HG03575 (cell line): ENCODE data around the gene TBC1D19.
"Not testable (repeated sequence)": the region's sequence is repeated elsewhere in the genome, so short reads cannot be mapped to it uniquely, and the experiment has no call there.

ENCODE experiments used
- ATAC-seq: cut with Tn5 transposase; IDR thresholded peaks from one replicate; pipeline ENCODE4 v1.9.1; 2021; ENCODE audit not compliant: unreplicated experiment, insufficient number of reproducible peaks, low FRiP score; ENCODE audit errors: extremely low read depth

TBC1D19 gene

GRCh38 chr4:26594371-26594770 is 10.5 kb downstream of the TBC1D19 start:
- ATAC-seq = no peak

DNA sequence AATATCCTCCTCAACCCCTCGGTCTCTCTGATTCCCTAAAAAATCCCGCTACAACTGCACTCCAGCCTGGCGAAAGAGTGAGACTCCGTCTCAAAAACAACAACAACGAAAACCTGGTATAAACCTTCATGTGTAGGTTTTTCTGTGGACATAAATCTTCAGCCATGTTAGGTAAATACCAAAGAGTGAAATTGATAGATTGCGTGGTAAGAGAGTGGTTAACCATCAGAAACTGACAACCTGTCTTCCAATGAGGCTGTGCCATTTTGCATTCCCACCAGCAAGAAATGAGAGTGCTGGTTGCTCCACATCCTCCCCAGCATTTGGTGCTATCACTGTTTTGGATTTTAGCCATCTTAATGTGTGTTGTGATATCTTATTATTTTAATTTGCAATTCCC is 10.9 kb downstream of the TBC1D19 start:
- ATAC-seq = no peak

DNA sequence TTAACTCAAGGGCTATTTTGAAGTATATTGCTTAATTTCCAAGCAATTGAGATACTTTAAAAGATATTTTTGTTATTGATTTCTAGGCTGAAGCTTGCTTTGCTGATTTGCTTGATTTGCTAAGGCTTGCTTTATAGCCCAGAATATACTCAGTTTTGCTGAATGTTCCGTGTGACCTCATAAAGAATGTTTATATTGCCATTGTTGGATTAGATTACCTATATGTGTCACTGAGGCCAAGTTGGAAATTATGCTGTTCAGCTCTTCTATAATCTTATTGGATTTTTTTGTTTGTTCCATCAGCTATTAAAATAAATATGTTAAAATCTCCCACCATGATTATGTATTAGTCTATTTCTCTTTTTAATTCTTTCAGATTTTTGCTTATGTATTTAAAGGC is 13.0 kb downstream of the TBC1D19 start:
- ATAC-seq = no peak

DNA sequence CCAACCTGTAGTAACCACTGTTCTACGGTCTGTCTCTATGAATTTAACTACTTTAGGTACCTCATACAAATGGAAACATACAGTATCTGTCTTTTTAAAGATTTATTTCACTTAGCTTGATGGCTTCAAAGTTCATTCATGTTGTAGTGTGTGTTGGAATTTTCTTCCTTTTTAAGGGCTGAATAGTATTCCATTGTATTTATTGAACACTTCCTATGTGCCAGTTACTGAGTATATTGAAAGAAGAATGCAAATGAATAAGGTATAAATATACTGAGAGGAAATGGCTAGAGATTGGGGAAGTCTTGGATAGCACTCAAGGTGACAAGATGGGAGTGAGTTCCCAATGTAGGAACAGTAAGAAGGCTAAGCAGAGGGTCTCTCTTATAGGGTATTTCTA is 17.3 kb downstream of the TBC1D19 start:
- ATAC-seq = no peak

DNA sequence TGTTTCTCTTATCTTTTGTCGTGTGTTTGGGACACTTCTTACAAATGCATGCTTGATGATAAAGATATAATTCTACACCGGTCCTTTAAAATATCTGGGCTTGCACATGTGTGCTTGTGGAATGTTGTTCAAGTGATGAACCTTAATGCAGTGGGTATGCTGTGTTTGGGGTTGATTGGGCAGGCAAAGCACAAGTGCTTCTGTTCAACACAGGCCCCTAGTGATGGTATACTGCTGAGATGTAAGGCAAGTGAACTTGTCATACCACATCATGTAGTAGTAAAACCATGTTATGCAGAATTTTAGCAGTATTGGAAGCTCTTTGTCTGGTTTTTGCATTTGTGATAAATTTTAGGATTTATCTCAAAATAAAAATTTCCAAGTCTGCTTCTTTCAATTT is 23.9 kb downstream of the TBC1D19 start:
- ATAC-seq = no peak

- ATAC-seq = no peak
Measured at GRCh38 chr4:26609391-26609790, 25.5 kb downstream of the TBC1D19 start.

GRCh38 chr4:26609868-26610267 is 26.0 kb downstream of the TBC1D19 start:
- no peak for ATAC-seq

DNA sequence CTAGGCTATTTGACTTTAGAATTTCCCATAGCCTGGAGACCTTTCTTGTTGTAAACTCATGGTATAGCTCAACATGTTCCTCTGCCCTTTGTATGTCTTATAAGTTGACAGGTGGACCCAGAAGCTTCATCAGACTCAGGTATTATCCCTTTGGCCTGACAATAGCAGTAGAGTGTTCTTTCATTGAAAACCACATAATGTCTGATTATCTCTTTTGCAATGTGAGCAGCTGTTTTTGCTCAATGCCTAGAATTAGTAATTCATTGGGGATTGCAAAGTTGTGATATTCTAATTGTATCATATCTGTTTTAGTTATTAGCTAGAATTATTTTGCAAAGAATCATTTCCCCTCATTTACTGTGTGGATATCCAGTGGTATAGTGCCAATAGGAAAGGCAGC is 27.5 kb downstream of the TBC1D19 start:
- ATAC-seq = no peak

DNA sequence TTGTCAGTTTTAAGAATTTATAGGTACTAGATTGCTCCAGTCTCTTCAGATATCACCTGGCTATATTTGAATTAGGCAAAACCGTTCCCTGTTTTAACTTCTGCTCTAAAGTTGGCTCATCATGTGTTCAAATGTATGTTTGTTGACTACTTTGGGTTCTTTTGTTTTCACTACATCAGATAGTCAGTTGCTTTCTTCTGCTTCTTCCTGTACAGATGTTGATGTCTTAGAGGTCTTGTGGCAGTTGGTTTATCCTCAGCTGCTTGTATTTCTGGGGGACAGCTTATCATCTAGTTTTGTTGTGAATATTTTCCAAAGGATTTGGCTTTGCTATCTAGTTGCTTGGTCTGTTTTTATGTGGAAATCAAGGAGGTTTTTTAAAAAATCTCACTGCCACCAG is 28.0 kb downstream of the TBC1D19 start:
- no peak for ATAC-seq

GRCh38 chr4:26613237-26613636 is 29.4 kb downstream of the TBC1D19 start:
- ATAC-seq = no peak

GRCh38 chr4:26613735-26614134 is 29.9 kb downstream of the TBC1D19 start:
- ATAC-seq = no peak

DNA sequence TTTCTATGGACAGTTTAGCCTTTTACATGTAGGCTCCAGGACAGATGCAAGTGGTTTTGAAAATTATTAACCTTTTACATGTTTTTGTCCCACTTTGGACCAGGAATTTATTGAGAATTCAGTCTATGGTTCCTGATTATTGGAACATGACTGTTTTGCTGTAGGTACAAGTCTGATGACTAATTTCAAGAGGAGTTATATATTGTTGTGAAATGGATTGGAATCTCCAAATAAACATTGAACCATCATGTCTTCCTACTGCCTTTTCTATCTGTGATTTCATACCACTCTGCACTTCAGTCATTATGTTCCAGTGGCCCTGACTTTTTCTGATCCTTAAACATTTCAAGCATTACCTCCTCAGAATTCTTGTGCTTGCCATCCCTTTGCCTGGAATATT is 35.9 kb downstream of the TBC1D19 start:
- no peak for ATAC-seq

DNA sequence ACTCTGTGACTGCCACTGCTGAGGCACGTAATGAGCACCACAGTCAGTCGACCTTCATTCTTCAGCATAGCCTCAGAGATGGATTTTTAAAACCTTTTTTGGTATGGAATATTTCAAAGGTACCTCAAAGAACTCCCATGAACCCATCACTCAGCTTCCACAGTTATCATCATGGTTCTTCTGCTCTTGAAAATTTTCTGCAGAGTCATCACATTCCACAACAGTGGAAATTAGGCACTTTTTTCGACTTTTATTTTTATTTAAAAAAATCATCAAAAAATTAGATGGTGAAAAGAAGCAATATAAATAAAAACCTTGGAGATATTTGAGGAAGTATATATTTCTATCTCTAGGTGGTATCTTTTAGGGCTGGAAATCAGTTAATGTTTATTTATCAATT is 37.5 kb downstream of the TBC1D19 start:
- ATAC-seq = no peak

DNA sequence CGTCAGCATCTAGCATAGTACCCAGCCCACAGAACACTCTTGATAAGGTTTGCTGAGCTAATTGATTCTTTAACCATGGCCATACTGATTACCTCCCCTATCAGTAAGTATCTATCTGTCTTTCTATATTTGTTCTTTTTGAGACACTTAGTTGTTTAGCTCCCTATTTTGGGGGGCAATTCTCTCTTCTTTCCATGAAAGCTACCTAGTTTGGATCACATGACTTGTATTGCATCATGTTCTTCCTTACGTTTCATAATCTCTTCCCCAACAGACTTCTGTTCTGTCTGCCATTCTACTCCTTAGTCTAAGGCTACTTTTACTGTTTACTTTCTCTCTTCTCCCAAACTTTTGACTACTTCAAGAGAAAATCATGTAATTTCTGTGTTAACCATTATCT is 39.0 kb downstream of the TBC1D19 start:
- no peak for ATAC-seq

GRCh38 chr4:26626658-26627057 is 42.8 kb downstream of the TBC1D19 start:
- ATAC-seq = not testable (repeated sequence)

- no peak for ATAC-seq
Measured at GRCh38 chr4:26632916-26633315, 49.0 kb downstream of the TBC1D19 start.

DNA sequence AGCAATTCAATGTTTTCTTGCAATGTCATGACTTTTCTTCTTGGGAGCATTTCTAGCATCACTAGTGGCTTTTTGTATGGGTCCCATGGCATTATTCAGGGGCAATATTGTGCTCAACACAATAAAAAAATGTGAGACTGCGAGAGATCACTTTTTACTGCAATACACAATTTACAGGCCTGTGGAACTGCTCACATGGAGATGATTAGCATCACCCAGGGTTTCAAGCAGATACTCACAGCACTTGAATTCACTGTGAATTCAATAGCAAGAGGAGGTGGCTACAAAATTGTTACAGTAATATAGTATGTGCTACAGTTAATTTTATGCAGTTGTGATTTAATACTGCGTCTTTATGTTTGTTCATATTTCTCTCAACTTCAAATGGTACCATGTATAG is 50.4 kb downstream of the TBC1D19 start:
- no peak for ATAC-seq

DNA sequence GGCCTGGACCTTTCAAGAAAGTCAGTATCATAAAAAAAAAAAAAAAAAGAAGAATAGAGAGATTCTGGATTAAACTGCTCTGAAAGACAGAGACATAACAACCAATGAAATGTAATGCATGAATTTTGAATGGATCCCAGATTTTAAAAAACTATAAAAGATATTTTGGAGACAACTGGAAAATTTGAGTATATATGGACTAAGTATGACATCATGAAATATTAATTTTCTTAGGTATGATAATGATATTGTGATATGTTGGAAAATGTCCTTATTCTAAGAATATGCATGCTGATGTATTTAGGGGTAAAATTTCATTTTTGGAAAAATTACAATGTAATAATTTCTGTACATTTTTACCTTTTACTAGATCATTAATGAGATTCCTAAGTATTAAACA is 52.6 kb downstream of the TBC1D19 start:
- no peak for ATAC-seq

DNA sequence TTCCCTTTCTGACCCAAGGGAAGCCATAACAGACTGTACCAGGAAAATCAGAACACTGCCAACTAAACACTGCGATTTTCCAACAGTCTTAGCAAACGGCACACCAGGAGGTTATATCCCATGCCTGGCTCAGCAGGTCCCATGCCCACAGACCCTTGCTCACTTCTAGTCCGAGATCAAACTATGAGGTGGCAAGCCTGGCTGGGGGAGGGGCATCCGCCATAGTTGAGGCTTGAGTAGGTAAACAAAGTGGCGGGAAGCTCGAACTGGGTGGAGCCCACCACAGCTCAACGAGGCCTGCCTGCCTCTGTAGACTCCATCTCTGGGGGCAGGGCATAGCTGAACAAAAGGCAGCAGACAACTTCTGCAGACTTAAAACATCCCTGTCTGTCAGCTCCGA is 56.8 kb downstream of the TBC1D19 start:
- not testable (repeated sequence) for ATAC-seq

DNA sequence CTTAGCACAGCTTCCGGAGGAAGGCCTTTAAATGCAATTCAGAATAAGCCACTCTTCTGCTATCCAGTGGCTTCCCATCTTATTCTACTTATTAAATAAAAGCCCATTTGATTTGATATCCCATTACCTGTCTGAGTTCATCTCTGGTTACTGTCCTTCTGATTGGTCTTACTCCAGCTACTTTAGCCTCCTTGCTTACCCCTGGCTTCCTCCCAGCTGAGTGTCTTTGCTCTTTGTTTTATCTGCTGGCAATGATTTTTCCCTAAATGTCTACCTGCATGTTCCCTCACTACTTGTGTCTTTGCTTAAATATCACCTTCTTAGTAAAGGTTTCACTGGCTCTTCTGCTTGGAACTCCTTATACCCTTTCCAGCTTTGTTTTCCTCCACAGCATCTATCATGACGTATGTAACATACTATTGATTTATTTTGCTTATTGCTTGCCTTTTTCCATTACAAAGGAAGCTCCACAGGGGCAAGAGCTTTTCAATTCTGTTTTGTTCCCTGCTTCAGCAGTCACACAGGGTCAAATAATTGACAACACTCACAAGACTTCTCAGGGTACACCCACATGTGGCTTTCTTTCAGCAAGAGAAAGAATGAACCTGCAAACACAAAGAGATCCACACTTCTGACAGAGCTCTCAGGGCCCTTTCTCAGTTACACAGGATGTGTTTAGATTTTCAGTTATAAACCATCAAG is 63.8 kb downstream of the TBC1D19 start:
- no peak for ATAC-seq

- no peak for ATAC-seq
Measured at GRCh38 chr4:26648260-26648659, 64.4 kb downstream of the TBC1D19 start.
